HCT116 (cell line): ENCODE data around the gene CDH4. TPM values are rescaled to one million over a fixed set of nuclear protein-coding genes. Genes with fewer than 3 reads are reported as not detected.

Experiments
- ATAC-seq: fragments of 200-7000 bp; cut with Tn5 transposase; 2 replicates; pipeline ENCODE4 v1.9.1; 2020; ENCODE audit warnings: mild to moderate bottlenecking, moderate library complexity
- BruUV-seq: library from RNA; stranded (reverse); fragments of 400-500 nt; replicated peaks from 2 replicates; lab custom pipeline; 2021; lab: Mats Ljungman, UMichigan
- CTCF ChIA-PET: fragments of 300-600 bp; sonication (Branson Sonifier 250); formaldehyde crosslinking; loops from one replicate; lab custom pipeline; 2021; ENCODE audit warnings: antibody characterized with exemption; lab: Charles Lee
- POLR2A ChIA-PET: fragments of 300-600, 350-600 bp; sonication (Branson Sonifier 250); formaldehyde crosslinking; loops from one replicate; lab custom pipeline; 2021; ENCODE audit warnings: antibody characterized with exemption; lab: Charles Lee
- RAD21 ChIA-PET, 2 experiments: fragments of 300-600 bp; sonication (Branson Sonifier 250); formaldehyde crosslinking; loops; one replicate each; lab custom pipeline; 2023; ENCODE audit warnings: low total read pairs in 2 of 2; ENCODE audit not compliant: uncharacterized antibody in 2 of 2, unreplicated experiment in 2 of 2, low non-redundant PET in 1 of 2; lab: Charles Lee
- DNase-seq: peaks from one replicate; pipeline ENCODE4 v3.0.0-alpha.2; 2010; ENCODE audit warnings: low read depth, low spot score
- H2AFZ ChIP-seq: fragments of 200-600 bp; shearing (Covaris generic), sonication (generic); 2 replicates; pipeline ENCODE4 v1.6.1; 2017; ENCODE audit warnings: low read depth, mixed run types, mixed read lengths, antibody characterized with exemption, low read length; ENCODE audit not compliant: poor library complexity, severe bottlenecking
- H3K27ac ChIP-seq: 2 replicates; pipeline ENCODE4 v1.5.1; 2012; ENCODE audit warnings: low read depth, low read length
- H3K27me3 ChIP-seq: fragments of 200-600 bp; sonication (generic); 2 replicates; pipeline ENCODE4 v1.6.1; 2016; ENCODE audit warnings: mixed run types, low read length, mixed read lengths; ENCODE audit not compliant: insufficient read depth
- H3K36me3 ChIP-seq, 2 experiments: fragments of 200-500 bp in 1 of 2; fragments of 200-600 bp in 1 of 2; sonication (Bioruptor generic) in 1 of 2; sonication (generic) in 1 of 2; 2 replicates each; pipeline versions ENCODE4 v1.5.1 to v1.6.1; 2014 to 2016; ENCODE audit warnings: low read length in 2 of 2, inconsistent platforms in 1 of 2, mixed read lengths in 1 of 2, mixed run types in 1 of 2; ENCODE audit not compliant: insufficient read depth in 2 of 2, control insufficient read depth in 1 of 2
- H3K4me1 ChIP-seq, 2 experiments: fragments of 200-600 bp in 1 of 2; sonication (generic) in 1 of 2; 2 replicates each; pipeline versions ENCODE4 v1.5.1 to v1.6.1; 2012 to 2017; ENCODE audit warnings: low read length in 2 of 2, inconsistent platforms in 1 of 2, mild to moderate bottlenecking in 1 of 2, mixed read lengths in 1 of 2, mixed run types in 1 of 2, moderate library complexity in 1 of 2; ENCODE audit not compliant: insufficient read depth in 2 of 2, control insufficient read depth in 1 of 2
- H3K4me2 ChIP-seq: fragments of 200-600 bp; sonication (generic); 2 replicates; pipeline ENCODE4 v1.6.1; 2017; ENCODE audit warnings: mixed run types, low read length, mixed read lengths
- H3K4me3 ChIP-seq, 2 experiments: fragments of 200-600 bp in 1 of 2; sonication (generic) in 1 of 2; replicated peaks in 1 of 2; 2 replicates each; pipeline ENCODE4 v1.5.1; 2011 to 2016; ENCODE audit warnings: low read length in 2 of 2, control low read depth in 1 of 2, low read depth in 1 of 2, mild to moderate bottlenecking in 1 of 2, mixed read lengths in 1 of 2, mixed run types in 1 of 2
- H3K79me2 ChIP-seq: fragments of 200-600 bp; sonication (generic); 2 replicates; pipeline ENCODE4 v1.6.1; 2017; ENCODE audit warnings: mild to moderate bottlenecking, mixed run types, low read length, moderate library complexity, mixed read lengths; ENCODE audit not compliant: insufficient read depth
- H3K9ac ChIP-seq: fragments of 200-600 bp; sonication (generic); 2 replicates; pipeline ENCODE4 v1.6.1; 2016; ENCODE audit warnings: low read length, mixed read lengths
- H3K9me2 ChIP-seq: fragments of 200-600 bp; sonication (generic), shearing (Covaris generic); 2 replicates; pipeline ENCODE4 v1.6.1; 2017; ENCODE audit warnings: mixed run types, mild to moderate bottlenecking, moderate library complexity; ENCODE audit not compliant: insufficient read depth
- H3K9me3 ChIP-seq, 2 experiments: fragments of 200-500 bp in 1 of 2; fragments of 200-600 bp in 1 of 2; sonication (Bioruptor generic) in 1 of 2; sonication (generic) in 1 of 2; 2 replicates each; pipeline ENCODE4 v1.6.1; 2014 to 2017; ENCODE audit warnings: low read length in 2 of 2, mixed read lengths in 2 of 2, inconsistent platforms in 1 of 2, low read depth in 1 of 2, mild to moderate bottlenecking in 1 of 2, mixed run types in 1 of 2, moderate library complexity in 1 of 2; ENCODE audit not compliant: control insufficient read depth in 1 of 2, insufficient read depth in 1 of 2
- H4K20me1 ChIP-seq: fragments of 200-600 bp; sonication (generic), shearing (Covaris generic); 2 replicates; pipeline ENCODE4 v1.6.1; 2017; ENCODE audit warnings: mixed run types, mild to moderate bottlenecking, moderate library complexity; ENCODE audit not compliant: insufficient read depth
- CBX3 ChIP-seq: IDR thresholded peaks from 2 replicates; pipeline ENCODE4 v1.6.1; 2012; ENCODE audit warnings: low read depth
- EZH2 ChIP-seq: fragments of 200-600 bp; sonication (generic); IDR thresholded peaks from 2 replicates; pipeline ENCODE4 v1.6.1; 2017; ENCODE audit warnings: antibody characterized with exemption, mixed run types
- EZH2phosphoT487 ChIP-seq: fragments of 200-600 bp; IDR thresholded peaks from 2 replicates; pipeline ENCODE4 v1.6.1; 2018; ENCODE audit warnings: antibody characterized with exemption, borderline replicate concordance
- FOSL1 ChIP-seq: IDR thresholded peaks from 2 replicates; pipeline ENCODE4 v1.6.1; 2012; ENCODE audit warnings: low read depth
- JUND ChIP-seq: IDR thresholded peaks from 2 replicates; pipeline ENCODE4 v1.6.1; 2012
- MAX ChIP-seq: IDR thresholded peaks from 2 replicates; pipeline ENCODE4 v1.6.1; 2012
- POLR2AphosphoS5 ChIP-seq: IDR thresholded peaks from 2 replicates; pipeline ENCODE4 v1.6.1; 2011; ENCODE audit warnings: mild to moderate bottlenecking, low read depth, low read length, moderate library complexity
- RAD21 ChIP-seq: IDR thresholded peaks from 2 replicates; pipeline ENCODE4 v1.6.1; 2012; ENCODE audit warnings: low read depth, mild to moderate bottlenecking
- REST ChIP-seq: IDR thresholded peaks from 2 replicates; pipeline ENCODE4 v1.6.1; 2012; ENCODE audit warnings: low read depth
- SIN3A ChIP-seq: IDR thresholded peaks from 2 replicates; pipeline ENCODE4 v1.6.1; 2012; ENCODE audit warnings: low read depth
- SP1 ChIP-seq: IDR thresholded peaks from 2 replicates; pipeline ENCODE4 v1.6.1; 2012; ENCODE audit warnings: low read depth
- SRF ChIP-seq: IDR thresholded peaks from 2 replicates; pipeline ENCODE4 v1.6.1; 2012; ENCODE audit warnings: low read depth
- YY1 ChIP-seq: IDR thresholded peaks from 2 replicates; pipeline ENCODE4 v1.6.1; 2011; ENCODE audit warnings: low read length, low read depth, moderate library complexity, mild to moderate bottlenecking; ENCODE audit not compliant: insufficient replicate concordance; ENCODE audit errors: extremely low read depth
- ZFX ChIP-seq: fragments of 450-650 bp; IDR thresholded peaks from 2 replicates; pipeline ENCODE4 v1.6.1; 2017
- intact Hi-C: fragments of 100-400 bp; cut with micrococcal nuclease; formaldehyde crosslinking; loops from 2 replicates; pipeline ENCODE4 v1.10.0; 2022
- total RNA-seq: library from RNA; stranded (reverse); gene quantifications from one replicate; pipeline ENCODE4 v1.2.1, GENCODE V29; 2021; ENCODE audit not compliant: unreplicated experiment

The CDH4 gene
- total RNA-seq, 1 experiment from 2014 or later: not detected

GRCh38 chr20:61582196-61582923, 330.3 kb downstream of the CDH4 start:
- no peak for ATAC-seq
- TF ChIP-seq SP1 (no peak), EZH2 (no peak), RAD21 (no peak), SIN3A (no peak), POLR2AphosphoS5 (no peak), MAX (no peak), CBX3 (no peak), YY1 (no peak), ZFX (no peak), REST (no peak), EZH2phosphoT487 (no peak), SRF (no peak), FOSL1 (no peak), JUND (no peak)
- H3K4me1 ChIP-seq: no peaks in the 10 kb centered on the region
- H2AFZ ChIP-seq: no peak overlapping the region
- no peaks in the 10 kb centered on the region for H3K36me3 ChIP-seq
- ChIA-PET CTCF (no interaction called here), POLR2A (no interaction called here), RAD21 (no interaction called here)
- no peaks in the 10 kb centered on the region for H3K27me3 ChIP-seq
- BruUV-seq: no TSS peak
- no peak overlapping the region for H3K27ac ChIP-seq
- no peak for DNase-seq
- intact Hi-C loops: no loop called here
- no peaks in the 10 kb centered on the region for H3K79me2 ChIP-seq
- no peaks in the 10 kb centered on the region for H3K9me3 ChIP-seq
- no peak overlapping the region for H3K4me3 ChIP-seq
- no peak overlapping the region for H3K9ac ChIP-seq
- H3K4me2 ChIP-seq: no peak overlapping the region
- H4K20me1 ChIP-seq: no peaks in the 10 kb centered on the region
- no peaks in the 10 kb centered on the region for H3K9me2 ChIP-seq
